Measurements from ENCODE around the gene RSRP1. TPM values are rescaled to one million over a fixed set of nuclear protein-coding genes. Genes with fewer than 3 reads are reported as not detected.

The RSRP1 gene
- total and polyA plus RNA-seq, 2 of the 13 experiments (the other 11 are each of a cell fraction or from before 2014, with no cell fraction given), result 43.9 to 52.8 TPM

DNA sequence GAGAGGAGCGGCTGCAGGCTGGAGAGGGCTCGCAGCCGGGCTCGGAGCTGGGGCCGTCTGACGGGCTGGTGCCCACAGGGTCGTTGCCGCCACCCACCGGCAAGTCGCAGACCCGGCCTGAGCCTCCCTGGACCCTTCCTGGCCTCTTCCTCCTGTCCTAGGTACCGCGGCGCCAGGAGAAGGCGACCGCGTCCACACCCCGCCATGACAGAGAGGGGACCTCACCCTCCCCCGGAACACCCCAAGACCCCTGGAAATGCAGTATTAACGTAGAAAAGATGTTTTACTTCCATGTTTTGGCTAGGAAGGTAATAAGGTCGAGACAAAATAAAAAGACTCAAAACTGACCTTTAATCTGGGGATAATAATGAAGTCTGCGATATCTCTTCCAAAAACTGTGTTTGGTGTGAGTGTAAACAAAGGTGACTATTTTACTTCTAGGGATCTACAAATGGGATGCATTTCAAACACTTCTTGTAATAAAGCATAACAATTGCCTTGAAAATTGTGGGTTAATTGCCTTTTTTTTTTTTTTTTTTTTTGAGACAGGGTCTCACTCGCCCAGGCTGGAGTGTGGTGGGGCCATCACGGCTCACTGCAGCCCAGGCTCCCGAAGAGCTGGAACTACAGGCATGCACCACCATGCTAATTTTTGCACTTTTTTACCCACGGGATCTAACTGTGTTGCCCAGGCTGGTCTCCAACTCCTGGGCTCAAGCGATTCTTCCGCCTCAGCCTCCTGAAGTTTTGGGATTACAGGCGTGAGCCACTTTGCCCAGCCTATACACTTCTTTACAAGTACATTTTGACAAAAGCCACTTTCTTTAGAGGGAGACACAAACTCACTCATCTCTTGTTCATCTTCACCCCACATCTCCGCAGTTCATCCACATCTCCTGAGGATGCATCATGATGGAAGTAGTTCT is 838 bp upstream of the RSRP1 start (continued):
- TF ChIP-seq, protein P1, sequence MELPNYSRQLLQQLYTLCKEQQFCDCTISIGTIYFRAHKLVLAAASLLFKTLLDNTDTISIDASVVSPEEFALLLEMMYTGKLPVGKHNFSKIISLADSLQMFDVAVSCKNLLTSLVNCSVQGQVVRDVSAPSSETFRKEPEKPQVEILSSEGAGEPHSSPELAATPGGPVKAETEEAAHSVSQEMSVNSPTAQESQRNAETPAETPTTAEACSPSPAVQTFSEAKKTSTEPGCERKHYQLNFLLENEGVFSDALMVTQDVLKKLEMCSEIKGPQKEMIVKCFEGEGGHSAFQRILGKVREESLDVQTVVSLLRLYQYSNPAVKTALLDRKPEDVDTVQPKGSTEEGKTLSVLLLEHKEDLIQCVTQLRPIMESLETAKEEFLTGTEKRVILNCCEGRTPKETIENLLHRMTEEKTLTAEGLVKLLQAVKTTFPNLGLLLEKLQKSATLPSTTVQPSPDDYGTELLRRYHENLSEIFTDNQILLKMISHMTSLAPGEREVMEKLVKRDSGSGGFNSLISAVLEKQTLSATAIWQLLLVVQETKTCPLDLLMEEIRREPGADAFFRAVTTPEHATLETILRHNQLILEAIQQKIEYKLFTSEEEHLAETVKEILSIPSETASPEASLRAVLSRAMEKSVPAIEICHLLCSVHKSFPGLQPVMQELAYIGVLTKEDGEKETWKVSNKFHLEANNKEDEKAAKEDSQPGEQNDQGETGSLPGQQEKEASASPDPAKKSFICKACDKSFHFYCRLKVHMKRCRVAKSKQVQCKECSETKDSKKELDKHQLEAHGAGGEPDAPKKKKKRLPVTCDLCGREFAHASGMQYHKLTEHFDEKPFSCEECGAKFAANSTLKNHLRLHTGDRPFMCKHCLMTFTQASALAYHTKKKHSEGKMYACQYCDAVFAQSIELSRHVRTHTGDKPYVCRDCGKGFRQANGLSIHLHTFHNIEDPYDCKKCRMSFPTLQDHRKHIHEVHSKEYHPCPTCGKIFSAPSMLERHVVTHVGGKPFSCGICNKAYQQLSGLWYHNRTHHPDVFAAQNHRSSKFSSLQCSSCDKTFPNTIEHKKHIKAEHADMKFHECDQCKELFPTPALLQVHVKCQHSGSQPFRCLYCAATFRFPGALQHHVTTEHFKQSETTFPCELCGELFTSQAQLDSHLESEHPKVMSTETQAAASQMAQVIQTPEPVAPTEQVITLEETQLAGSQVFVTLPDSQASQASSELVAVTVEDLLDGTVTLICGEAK (IDR thresholded peaks at IDR 0.05), result no peak
- TF ChIP-seq, protein P1 (CRISPR knock-in tag; IDR thresholded peaks at IDR 0.05), result no peak
- TF ChIP-seq NBN (conservative IDR thresholded peaks at IDR 0.05) (no peak), ZNF275 (CRISPR knock-in tag; IDR thresholded peaks at IDR 0.05; ENCODE audit: borderline replicate concordance) (no peak), ZFX (CRISPR knock-in tag; IDR thresholded peaks at IDR 0.05; ENCODE audit: low read depth) (no peak), EP300 (IDR thresholded peaks at IDR 0.05; ENCODE audit: low read depth in 2 of 2, low read length in 2 of 2) (no peak), EP300 (CRISPR knock-in tag; IDR thresholded peaks at IDR 0.05; ENCODE audit: borderline replicate concordance) (no peak), ATF3 (CRISPR knock-in tag; IDR thresholded peaks at IDR 0.05) (no peak), NAIF1 (CRISPR knock-in tag; IDR thresholded peaks at IDR 0.05; ENCODE audit: borderline replicate concordance) (no peak), ZNF430 (CRISPR knock-in tag; IDR thresholded peaks at IDR 0.05) (no peak), FOSL2 (CRISPR knock-in tag; IDR thresholded peaks at IDR 0.05) (no peak), KLF9 (CRISPR knock-in tag; IDR thresholded peaks at IDR 0.05; ENCODE audit: low read depth) (no peak), ZNF350 (CRISPR knock-in tag; IDR thresholded peaks at IDR 0.05; ENCODE audit: borderline replicate concordance, low read depth) (0 out of 2 replicates have a peak, but pooled peaks have one; percentile 1), HNF4A (CRISPR knock-in tag; IDR thresholded peaks at IDR 0.05) (0 out of 2 replicates have a peak, but pooled peaks have one; percentile 3)
- TF ChIP-seq, protein P2, sequence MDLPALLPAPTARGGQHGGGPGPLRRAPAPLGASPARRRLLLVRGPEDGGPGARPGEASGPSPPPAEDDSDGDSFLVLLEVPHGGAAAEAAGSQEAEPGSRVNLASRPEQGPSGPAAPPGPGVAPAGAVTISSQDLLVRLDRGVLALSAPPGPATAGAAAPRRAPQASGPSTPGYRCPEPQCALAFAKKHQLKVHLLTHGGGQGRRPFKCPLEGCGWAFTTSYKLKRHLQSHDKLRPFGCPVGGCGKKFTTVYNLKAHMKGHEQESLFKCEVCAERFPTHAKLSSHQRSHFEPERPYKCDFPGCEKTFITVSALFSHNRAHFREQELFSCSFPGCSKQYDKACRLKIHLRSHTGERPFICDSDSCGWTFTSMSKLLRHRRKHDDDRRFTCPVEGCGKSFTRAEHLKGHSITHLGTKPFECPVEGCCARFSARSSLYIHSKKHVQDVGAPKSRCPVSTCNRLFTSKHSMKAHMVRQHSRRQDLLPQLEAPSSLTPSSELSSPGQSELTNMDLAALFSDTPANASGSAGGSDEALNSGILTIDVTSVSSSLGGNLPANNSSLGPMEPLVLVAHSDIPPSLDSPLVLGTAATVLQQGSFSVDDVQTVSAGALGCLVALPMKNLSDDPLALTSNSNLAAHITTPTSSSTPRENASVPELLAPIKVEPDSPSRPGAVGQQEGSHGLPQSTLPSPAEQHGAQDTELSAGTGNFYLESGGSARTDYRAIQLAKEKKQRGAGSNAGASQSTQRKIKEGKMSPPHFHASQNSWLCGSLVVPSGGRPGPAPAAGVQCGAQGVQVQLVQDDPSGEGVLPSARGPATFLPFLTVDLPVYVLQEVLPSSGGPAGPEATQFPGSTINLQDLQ (CRISPR knock-in tag; IDR thresholded peaks at IDR 0.05), result 0 out of 2 replicates have a peak, but pooled peaks have one; percentile 6
